Osteocyte (in vitro differentiated cells): ENCODE results near the gene SOX1. TPM values are rescaled to one million over a fixed set of nuclear protein-coding genes. Genes with fewer than 3 reads are reported as not detected.

Experiments used
- DNase-seq: peaks from one replicate; pipeline ENCODE4 v3.0.0; 2021; ENCODE audit warnings: mixed read lengths; ENCODE audit not compliant: unreplicated experiment; ENCODE audit errors: extremely low spot score
- H3K27ac Mint-ChIP-seq: one replicate; pipeline ENCODE4 v1.8.0; 2021; ENCODE audit warnings: mild to moderate bottlenecking, mixed read lengths; ENCODE audit not compliant: unreplicated experiment
- H3K27me3 Mint-ChIP-seq: one replicate; pipeline ENCODE4 v1.8.0; 2021; ENCODE audit warnings: mixed read lengths; ENCODE audit not compliant: unreplicated experiment
- H3K36me3 Mint-ChIP-seq: one replicate; pipeline ENCODE4 v1.8.0; 2021; ENCODE audit warnings: mixed read lengths; ENCODE audit not compliant: unreplicated experiment
- H3K4me1 Mint-ChIP-seq: one replicate; pipeline ENCODE4 v1.8.0; 2021; ENCODE audit warnings: mixed read lengths; ENCODE audit not compliant: unreplicated experiment
- H3K4me3 Mint-ChIP-seq: one replicate; pipeline ENCODE4 v1.8.0; 2021; ENCODE audit warnings: mild to moderate bottlenecking, moderate library complexity, mixed read lengths; ENCODE audit not compliant: unreplicated experiment
- H3K9me3 Mint-ChIP-seq: one replicate; pipeline ENCODE4 v1.8.0; 2021; ENCODE audit warnings: mixed read lengths; ENCODE audit not compliant: unreplicated experiment
- total RNA-seq: library from RNA; stranded (reverse); gene quantifications from 2 replicates; pipeline ENCODE4 v1.2.1, GENCODE V29; 2021
- TF ChIP-seq, protein P1 (sequence below): fragments of 200-600 bp; sonication (generic); IDR thresholded peaks from 2 replicates; pipeline ENCODE4 v1.5.0; 2021; ENCODE audit warnings: antibody characterized with exemption, mild to moderate bottlenecking, moderate library complexity

SOX1 gene
- total RNA-seq, 1 donor from 2014 or later = not detected

DNA sequence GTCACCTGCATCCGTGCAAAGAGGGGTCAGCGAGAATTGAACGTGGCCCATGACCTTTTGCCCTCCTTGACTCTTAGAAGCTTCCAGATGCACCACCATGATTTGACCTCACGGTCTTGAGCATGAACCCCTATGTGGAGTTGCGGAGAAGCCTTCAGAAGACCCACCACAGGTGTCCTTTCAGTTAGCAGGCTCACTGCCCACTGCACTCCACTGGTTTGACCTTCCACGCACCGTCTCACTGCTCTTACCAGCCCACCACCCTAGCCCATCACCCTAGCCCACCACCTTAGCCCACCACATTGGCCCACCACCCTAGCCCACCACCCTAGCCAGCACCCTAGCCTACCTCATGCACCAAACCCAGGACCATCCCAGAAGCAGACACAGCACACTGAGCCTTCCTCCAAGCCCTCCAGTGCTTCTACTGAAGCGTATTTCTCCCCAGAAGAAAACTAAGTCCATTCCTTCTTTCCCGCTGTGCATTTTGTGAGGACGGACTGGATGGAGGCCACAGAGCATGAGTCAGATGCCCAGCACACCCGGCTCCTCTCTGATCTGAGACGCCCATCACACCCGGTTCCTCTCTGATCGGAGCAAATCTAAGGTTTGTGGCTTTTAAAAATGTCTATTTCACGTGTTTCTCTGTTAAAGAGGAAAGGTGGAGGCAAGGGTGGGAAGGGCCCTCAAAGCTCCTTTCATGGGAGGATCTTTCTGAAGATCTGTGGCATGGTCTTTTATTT, 45.8 kb downstream of the SOX1 start:
- Mint-ChIP-seq H3K27ac (no peak overlapping the region), H3K4me1 (no peaks in the 10 kb centered on the region), H3K27me3 (peaks cover 21% of the 10 kb centered on the region), H3K36me3 (no peaks in the 10 kb centered on the region), H3K4me3 (no peak overlapping the region), H3K9me3 (no peaks in the 10 kb centered on the region)
- TF ChIP-seq, protein P1, sequence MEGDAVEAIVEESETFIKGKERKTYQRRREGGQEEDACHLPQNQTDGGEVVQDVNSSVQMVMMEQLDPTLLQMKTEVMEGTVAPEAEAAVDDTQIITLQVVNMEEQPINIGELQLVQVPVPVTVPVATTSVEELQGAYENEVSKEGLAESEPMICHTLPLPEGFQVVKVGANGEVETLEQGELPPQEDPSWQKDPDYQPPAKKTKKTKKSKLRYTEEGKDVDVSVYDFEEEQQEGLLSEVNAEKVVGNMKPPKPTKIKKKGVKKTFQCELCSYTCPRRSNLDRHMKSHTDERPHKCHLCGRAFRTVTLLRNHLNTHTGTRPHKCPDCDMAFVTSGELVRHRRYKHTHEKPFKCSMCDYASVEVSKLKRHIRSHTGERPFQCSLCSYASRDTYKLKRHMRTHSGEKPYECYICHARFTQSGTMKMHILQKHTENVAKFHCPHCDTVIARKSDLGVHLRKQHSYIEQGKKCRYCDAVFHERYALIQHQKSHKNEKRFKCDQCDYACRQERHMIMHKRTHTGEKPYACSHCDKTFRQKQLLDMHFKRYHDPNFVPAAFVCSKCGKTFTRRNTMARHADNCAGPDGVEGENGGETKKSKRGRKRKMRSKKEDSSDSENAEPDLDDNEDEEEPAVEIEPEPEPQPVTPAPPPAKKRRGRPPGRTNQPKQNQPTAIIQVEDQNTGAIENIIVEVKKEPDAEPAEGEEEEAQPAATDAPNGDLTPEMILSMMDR = no peak
- DNase-seq = peak; percentile 77

DNA sequence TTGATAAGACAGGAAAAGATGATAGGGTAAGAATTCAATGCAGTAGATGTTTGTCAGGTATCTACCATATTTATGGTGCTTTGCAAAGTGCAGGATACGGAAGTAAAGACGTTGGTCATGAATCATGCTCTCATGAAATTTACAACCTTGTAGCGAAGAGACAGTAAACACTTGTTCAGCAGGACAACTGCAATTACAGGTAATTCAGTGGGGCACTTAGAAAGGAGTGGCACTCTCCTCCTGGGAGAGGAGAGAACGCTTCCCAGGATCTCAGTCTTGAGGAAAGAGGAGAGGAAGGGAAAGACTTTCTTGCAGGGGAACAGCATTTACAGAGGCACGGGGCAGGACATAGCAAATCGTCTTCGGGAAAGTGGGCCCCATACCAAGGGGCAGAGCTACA, 46.4 kb downstream of the SOX1 start:
- Mint-ChIP-seq H3K4me1 (no peaks in the 10 kb centered on the region), H3K4me3 (no peak overlapping the region), H3K27ac (no peak overlapping the region), H3K9me3 (no peaks in the 10 kb centered on the region), H3K36me3 (no peaks in the 10 kb centered on the region), H3K27me3 (peaks cover 21% of the 10 kb centered on the region)
- no peak for DNase-seq
- TF ChIP-seq, protein P1 = no peak

DNA sequence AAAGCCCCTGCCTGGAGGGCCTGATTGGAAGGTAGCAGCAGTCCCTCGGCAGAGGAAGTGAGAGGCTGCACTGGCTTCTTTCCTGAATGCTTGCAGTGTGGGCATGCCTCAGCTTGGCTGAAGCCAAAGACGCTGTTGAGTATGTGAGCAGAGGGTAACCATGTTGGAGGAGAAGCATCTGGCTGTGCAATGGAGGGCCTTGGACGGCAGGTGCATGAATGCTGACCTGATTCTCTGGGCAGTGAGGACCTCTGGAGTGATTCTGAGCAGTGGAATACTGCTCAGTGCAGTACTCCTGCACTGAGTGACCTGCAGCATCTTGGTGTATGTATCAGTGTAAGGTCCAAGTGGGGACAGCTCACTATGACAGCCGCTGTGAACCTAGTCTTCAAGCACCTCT, 46.9 kb downstream of the SOX1 start:
- no peak overlapping the region for H3K4me3 Mint-ChIP-seq
- peak; percentile 48 for DNase-seq
- TF ChIP-seq, protein P1 = no peak
- peaks cover 16% of the 10 kb centered on the region for H3K27me3 Mint-ChIP-seq
- no peaks in the 10 kb centered on the region for H3K9me3 Mint-ChIP-seq
- no peaks in the 10 kb centered on the region for H3K4me1 Mint-ChIP-seq
- H3K27ac Mint-ChIP-seq = no peak overlapping the region
- no peaks in the 10 kb centered on the region for H3K36me3 Mint-ChIP-seq

DNA sequence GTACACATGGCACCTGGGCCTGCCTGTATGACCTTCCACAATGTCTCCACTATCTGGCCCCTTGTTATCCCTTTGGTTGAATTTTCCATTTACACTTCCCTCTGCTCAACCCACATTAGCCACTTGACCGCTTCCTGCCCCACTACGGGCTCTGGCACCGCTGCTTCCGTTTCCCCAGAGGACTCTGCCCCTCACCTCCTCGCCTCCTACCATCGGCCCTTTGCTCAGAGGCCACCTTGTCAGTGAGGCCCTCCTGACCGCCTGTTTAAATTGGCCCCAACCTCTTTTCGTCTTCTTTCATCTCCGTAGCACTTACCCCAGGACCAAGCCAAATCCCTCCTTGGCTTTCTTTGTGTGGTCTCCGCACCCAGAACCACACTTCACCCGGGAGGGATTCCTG, 47.4 kb downstream of the SOX1 start:
- TF ChIP-seq, protein P1 = no peak
- H3K27ac Mint-ChIP-seq = no peak overlapping the region
- H3K4me3 Mint-ChIP-seq = no peak overlapping the region
- DNase-seq = peak; percentile 76
- H3K9me3 Mint-ChIP-seq = no peaks in the 10 kb centered on the region
- H3K4me1 Mint-ChIP-seq = no peaks in the 10 kb centered on the region
- H3K27me3 Mint-ChIP-seq = peaks cover 16% of the 10 kb centered on the region
- H3K36me3 Mint-ChIP-seq = no peaks in the 10 kb centered on the region

DNA sequence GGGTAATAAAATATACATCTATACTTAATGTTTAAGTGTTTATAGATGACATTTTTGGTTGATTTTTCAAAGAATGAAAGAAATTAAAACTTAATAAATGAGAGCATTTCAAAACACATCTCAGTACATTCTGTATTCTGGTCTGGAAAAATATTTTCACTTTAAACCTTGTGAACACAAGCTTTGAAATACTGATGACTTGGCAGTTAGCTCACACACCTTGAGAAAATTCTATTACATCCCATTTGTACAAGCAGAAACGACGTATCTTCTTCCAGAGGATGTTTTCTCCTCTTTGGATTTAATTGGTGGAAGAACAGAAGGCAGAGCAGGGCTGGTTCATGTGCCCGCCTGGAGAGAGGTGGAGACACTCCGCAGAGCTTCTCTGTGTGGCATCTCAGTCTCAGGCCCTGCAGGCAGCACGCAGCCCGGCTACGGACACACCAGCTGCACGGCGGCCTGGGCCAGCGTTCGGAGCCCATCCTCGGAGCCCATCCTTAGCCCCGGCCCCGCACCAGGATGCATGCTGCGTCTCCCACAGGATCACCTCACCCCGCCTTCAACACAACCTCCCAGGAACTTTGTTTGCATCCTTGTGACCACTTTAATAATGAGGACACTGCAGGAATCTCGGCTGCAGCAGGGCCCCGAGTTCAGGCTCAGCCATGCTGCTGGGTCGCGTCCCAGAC, 48.6 kb downstream of the SOX1 start:
- H3K4me1 Mint-ChIP-seq = no peaks in the 10 kb centered on the region
- no peak overlapping the region for H3K27ac Mint-ChIP-seq
- no peak overlapping the region for H3K4me3 Mint-ChIP-seq
- no peaks in the 10 kb centered on the region for H3K36me3 Mint-ChIP-seq
- DNase-seq = peak; percentile 82
- no peaks in the 10 kb centered on the region for H3K9me3 Mint-ChIP-seq
- TF ChIP-seq, protein P1 = no peak
- H3K27me3 Mint-ChIP-seq = peaks cover 11% of the 10 kb centered on the region
